IPS DF 19.7 (cell line): ENCODE data around the gene ARFIP1.
"Not testable (repeated sequence)": the region's sequence is repeated elsewhere in the genome, so short reads cannot be mapped to it uniquely, and the experiment has no call there.

Source experiments
- DNase-seq: peaks from one replicate; pipeline ENCODE4 v3.0.0-alpha.2; 2013; ENCODE audit warnings: low read depth, low spot score

The ARFIP1 gene

DNA sequence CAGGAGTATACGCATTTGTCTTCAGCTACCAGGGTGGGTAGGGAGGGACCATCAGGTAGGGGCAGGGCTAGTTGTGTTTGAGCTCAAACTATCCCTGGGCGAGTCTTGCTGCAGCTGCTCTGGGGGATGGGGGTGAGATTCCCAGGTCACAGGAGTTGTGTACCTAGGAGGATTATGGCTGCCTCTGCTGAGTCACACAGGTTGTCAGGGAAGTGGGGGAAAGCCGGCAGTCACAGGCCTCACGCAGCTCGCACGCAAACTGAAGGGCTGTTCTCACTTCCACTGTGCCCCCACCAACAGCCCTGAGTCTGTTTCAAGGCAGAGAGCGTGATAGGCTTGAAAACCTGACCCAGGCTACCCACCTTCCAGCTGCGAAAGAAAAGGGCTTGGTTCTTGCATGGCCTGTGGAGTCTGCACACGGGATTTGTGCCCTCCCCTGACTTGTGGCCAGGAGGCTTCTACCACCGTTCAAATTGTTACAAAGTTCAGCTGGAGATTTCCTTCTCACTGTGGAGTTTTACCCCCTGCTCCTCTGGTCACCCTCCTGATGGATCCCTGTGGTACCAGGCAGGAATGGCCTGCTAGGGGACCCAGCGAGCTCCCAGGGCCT, 63.8 kb downstream of the ARFIP1 start:
- DNase-seq: no peak

DNA sequence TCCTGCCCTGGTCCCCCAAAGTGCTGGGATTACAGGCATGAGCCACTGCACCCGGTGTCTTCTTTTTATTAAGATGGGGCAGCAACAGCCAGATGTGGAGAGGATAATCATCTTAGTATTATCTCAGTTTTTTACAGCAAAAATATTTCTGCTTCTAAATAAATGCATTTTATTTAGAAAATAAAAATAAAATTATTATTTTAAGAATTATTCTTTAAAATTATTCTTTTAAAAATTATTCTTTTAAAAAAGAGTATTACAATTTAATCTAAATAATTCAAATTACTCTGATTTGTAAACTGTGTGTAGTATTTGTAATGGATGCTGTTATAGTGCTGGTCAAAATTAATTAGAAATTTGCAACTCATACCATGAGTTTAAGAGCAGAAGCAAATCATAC, 67.6 kb downstream of the ARFIP1 start:
- no peak for DNase-seq

DNA sequence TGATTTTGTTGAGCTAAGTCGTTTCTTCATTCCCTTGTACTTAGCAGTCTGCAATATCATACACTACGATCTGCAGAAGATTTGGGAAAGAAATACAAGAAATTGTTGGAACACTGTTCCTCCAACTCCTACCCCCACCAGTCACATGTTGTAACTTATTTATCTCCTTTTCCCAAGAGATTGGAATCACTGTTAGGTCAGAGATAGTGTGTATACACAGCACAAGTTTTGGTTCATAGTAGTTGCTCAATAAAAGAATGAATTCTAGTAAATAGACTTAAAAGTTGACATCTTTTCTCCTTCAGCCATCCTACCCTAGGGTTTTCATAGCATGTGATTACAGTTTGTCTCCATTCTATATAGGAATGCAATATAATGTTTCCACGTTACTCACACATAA, 68.8 kb downstream of the ARFIP1 start:
- DNase-seq: no peak

DNA sequence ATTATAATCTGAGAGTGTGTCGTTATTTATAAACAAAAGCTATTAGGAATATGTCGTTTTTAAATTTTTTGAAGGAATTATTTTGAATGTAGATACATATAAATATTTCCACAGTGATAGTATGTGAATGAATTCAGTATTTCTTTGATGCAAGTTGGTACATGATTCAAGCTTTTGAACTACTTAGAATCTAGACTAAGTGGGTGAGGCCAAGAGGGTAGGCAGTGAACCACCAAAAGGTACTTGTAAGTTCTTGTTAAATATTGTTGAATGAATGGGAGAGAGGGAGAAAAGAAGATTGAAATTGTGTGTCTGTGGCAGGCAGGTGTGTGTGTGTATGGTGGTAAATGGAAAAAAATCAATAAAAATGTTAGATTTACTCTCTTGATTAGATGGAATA, 69.6 kb downstream of the ARFIP1 start:
- no peak for DNase-seq

DNA sequence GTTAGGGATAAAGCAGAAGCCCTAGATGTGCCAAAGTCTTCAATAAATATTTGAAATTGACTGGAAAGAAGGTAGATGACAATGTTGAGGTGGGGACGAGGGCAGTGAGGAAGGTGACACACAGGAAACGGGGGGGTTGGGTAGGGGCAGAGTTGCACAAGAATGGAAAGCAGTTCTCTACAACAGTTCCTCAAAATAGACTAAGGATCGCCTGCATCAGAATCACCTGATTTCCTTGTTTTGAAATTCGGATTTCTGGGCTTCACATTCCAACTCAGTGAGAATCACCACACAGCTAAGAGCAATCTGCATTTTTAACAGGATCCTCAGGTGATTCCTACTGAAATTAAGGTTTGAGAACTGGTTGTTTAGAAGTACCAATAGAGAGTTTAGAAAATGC, 70.6 kb downstream of the ARFIP1 start:
- peak; percentile 90 for DNase-seq

DNA sequence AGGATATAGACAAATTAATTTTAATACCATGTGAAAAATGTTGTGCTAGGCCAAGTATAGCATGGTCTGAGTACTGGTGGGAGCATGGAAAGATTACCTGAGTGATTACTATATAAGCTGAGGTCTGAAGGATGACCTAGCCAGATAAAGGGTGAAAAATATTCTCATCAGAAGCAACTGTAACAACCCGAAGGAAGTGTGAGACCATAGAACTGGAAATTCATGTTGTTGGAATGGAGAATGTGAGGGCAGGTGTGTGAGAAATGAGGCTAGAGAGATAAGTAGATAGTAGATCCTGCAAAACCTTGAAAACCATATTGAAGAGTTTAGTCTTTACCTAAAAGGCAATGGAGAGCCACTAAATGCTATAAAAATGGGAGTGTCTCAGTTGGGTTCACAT, 71.5 kb downstream of the ARFIP1 start:
- no peak for DNase-seq

DNA sequence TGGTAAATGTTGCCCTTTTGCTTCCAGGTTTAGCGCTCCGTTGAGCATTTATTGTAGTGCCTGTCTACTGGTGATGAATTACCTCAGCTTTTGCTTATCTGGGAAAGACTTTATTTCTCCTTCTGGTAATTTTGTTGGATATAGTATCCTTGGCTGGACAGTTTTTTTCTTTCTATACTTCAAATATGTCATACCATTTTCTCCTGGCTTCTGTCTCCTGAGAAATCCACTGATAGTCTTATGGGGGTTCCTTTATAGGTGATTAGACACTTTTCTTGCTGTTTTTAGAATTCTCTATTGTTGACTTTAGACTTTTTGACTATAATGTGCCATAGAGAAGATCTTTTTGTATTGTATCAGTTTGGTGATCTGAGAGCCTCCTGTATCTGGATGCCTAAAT, 73.5 kb downstream of the ARFIP1 start:
- no peak for DNase-seq

DNA sequence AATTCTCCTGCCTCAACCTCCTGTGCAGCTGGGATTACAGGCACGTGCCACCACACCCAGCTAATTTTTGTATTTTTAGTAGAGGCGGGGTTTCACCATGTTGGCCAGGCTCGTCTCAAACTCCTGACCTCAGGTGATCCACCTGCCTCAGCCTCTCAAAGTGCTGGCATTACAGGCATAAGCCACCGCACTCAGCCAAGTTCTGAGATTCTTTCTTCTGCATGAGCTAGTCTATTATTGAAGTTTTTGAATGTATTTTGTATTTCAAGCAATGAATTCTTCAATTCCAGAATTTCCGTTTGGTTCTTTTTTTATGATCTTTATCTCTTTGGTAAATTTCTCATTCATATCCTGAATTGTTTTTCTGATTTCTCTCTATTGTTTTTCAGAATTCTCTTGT, 74.3 kb downstream of the ARFIP1 start:
- not testable (repeated sequence) for DNase-seq

DNA sequence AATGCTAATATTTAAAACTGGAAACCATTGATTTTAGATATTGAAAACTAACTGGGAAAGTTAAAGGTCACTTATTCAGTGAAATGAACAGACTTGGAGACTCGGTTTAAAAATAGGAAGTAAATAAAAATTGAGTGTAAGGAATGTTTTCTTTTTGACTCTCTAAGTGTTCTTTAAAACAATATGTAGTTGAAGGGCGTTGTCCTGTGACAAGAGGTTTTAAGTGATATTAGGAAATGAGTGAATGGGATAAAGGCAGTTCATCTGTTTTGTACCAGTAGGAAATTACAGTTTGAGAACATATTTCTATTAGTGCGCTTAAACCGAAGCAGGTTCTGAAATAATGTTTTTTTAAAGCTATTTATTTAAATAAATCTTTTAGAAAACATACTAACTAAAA, 77.2 kb downstream of the ARFIP1 start:
- no peak for DNase-seq

DNA sequence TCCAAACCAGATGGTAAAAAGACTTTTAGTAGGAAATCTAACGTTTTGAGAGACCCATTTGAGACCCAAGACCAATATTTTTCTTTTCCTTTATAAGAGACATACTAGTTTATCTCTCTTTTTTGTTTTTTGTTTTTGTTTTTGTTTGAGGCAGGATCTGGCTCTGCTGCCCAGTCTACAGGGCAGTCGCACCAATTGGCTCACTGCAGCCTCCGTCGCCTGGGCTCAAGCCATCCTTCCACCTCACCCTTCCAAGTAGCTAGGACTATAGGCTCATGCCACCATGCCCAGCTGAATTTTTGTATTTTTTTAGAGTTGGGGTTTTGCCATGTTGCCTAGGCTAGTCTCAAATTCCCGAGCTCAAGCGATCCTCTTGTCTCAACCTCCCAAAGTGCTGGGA, 79.2 kb downstream of the ARFIP1 start:
- DNase-seq: no peak

DNA sequence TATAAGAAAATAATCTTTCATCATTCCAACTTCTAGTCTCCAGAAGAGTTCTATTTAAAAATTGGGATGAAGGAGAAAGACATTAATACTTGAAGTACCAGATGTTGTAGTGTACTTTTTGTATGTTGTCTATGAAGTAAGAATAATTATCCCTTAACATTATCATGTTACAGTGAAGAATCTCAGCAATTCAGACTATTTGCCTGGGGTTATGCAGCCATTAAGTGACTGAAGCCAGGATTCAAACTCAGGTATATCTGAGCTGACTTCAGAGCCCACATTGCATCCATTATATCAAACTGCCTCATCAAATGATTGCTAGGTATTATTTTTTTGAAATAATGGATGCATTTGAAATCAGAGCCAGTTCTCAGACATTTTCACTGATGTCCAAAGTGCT, 80.3 kb downstream of the ARFIP1 start:
- DNase-seq: peak; percentile 20

DNA sequence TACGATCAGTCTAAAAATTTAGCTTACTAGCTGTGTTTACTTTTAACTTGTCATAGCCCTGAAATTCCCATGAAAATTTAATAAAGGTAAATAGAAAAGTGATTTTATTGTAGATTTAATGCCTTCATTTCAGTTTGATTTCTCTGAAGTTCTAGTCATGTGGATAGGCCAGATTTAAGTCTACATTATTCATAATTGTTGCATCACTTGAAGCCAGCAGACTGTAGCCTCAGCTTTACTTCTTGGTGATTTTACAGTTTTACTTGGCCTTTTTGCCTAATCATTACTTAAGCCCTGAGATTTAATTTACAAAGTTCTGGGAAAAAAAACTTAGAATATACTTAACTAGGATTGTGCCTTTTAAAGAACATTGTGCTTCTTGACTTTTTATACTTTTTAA, 82.9 kb downstream of the ARFIP1 start:
- no peak for DNase-seq

DNA sequence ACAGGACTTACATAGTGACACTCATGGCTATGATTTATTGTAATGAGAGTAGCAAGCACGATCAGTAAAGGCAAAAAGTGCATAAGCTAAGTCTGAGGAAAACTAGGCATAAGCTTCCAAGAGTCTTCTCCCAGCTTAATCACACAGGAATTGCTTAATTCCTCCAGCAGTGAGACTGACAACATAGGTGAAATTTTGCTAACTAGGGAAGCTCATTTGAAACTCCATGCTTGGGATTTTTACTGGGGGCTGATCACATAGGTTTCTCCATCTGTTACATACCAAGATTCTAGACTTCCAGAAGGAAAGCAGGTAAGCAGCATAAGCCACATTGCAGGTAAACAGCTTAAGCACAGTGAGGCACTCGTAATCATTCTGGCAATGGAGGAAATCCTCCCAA, 84.6 kb downstream of the ARFIP1 start:
- DNase-seq: no peak

DNA sequence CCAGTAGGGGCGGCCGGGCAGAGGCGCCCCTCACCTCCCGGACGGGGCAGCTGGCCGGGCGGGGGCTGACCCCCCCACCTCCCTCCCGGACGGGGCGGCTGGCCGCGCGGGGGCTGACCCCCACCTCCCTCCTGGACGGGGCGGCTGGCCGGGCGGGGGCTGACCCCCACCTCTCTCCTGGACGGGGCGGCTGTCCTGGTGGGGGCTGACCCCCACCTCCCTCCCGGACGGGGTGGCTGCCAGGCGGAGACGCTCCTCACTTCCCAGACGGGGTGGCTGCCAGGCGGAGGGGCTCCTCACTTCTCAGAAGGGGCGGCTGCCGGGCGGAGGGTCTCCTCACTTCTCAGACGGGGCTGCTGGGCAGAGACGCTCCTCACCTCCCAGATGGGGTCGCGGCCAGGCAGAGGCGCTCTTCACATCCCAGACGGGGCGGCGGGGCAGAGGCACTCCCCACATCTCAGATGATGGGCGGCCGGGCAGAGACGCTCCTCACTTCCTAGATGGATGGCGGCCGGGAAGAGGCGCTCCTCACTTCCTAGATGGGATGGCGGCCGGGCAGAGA, 86.8 kb downstream of the ARFIP1 start:
- DNase-seq: not testable (repeated sequence)

DNA sequence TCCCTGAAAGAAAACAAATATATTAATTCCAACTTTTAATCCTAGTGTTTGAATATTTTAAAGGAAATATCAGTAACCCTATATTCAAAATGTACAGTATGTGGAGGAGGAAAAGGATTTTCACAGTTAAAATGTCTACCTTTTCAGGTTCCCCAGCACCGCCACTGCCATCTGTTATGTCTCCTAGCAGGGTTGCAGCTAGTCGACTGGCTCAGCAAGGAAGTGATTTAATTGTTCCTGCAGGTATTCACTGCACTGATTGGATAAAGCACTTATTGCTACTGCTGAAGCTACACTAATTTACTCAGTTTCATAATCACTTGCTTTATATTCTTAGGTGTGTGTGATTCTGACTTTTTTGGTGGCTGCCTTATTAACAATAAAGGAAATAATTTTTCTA, 90.9 kb downstream of the ARFIP1 start:
- no peak for DNase-seq

DNA sequence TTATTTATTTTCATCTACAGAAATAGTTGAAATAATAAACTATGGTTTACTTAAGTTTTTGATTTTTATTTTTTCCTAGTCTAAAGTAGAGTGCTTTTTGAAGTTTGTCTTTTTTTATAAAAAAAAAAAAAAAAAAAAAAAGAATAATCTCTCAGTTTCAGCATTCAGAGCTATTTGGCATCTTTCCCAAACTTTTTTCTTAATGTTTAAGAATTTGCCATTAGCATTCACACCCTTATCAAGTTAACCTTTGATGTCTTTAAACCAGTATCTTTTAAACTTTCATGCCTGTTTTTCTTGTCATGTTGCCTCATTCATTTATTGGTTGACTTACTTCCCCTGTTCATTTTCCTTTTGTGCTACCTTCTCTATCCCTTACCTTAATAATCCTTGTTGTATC, 95.5 kb downstream of the ARFIP1 start:
- DNase-seq: no peak

DNA sequence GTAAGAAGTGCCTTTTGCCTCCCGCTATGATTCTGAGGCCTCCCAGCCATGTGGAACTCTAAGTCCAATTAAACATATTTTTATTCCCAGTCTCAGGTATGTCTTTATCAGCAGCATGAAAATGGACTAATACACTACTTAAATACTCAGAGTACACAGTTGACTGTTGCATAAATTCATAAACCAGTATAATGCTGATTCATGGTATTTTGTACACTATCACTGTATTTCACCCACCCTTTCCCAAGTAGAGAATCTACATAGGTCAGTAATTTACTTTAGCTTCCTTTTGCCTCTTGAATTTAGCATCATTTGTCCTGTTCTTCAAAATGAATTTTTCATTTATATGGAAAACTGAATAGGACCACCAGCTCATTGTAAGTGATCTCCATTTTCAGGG, 98.1 kb downstream of the ARFIP1 start:
- DNase-seq: no peak

DNA sequence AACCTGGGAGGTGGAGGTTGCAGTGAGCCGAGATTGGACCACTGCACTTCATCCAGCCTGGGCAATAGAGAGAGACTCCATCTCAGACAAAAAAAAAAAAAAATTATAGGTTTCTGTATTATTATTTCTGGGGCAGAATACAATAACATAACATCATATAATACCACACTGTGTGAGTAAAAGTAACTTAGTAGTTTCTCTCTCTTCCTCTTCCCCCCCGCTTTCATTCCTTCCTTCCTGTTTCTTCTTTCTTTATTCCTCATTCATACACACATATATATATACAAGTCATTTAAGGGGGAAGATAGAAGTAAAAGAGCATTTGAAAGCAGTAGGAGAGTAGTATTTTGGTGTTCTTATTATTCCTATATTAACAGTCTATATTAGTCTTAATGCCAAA, 100.5 kb downstream of the ARFIP1 start:
- DNase-seq: no peak

DNA sequence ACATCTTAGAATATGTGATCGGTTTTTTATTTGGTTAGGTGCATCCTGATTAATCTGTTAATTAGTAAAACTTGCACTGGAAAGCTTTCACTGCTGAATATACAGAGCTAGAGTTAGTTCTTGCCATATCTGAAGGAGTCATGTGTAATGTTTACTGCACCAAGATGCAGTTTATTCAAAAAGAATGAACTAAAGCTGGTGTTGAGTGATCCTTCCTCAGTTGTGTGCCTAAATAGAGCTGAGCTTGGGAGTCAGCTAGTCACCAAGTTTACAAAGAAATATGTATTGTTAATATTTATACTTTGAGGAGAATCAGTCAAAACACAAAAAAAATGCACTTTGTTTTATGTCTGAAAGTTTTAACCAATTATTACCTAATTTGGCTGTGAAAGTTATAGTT, 102.2 kb downstream of the ARFIP1 start:
- DNase-seq: no peak

DNA sequence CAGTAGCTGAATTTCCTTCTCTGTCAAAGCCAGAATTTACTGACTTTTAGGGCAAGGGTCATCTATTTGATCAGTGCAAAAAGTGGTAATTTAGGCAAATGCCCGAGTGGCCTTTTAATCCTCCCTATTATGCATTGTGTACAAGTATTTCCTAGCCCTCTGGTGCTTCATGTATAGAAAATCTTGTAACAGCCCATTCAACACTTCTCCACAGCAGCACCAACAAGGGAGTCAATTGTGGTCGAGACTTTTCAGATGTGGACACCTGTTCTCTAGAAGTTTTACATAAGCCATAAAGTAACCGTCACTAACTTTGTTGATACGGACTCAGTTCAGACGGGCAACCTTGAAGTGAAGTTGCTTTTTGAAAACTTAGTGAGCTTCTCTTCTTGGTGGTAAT, 105.4 kb downstream of the ARFIP1 start:
- DNase-seq: no peak

DNA sequence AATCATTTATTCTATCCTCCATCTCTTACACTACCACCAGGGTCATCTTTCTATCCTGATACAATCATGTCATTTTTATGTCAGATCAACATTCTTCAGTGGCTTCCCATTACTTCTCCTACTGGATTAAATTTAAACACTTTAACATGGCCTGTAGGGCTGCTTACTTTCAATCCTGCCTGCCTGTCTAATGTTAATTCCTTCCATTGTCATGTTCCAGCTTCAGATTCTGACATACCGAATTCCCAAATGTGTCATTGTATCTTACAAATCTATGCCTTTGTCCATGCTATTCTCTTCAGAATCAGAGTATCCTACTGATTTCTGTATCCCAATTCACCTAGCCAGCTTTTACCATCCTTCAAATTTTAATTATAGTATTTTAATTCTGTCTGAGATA, 106.4 kb downstream of the ARFIP1 start:
- no peak for DNase-seq

DNA sequence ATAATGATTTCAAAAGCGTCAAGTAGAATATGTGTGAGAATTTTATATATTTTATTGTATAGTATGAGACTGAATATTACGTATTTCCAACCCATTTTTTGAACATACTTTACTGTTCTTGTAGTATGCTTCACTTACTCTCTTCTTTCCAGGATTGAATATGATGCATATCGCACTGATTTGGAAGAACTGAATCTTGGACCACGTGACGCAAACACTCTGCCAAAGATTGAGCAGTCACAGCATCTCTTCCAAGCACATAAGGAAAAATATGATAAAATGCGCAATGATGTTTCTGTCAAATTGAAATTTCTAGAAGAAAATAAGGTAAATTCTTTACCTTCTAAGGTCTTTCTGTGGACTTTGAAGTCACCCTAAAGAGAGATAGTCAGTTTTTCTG, 108.2 kb downstream of the ARFIP1 start:
- no peak for DNase-seq

DNA sequence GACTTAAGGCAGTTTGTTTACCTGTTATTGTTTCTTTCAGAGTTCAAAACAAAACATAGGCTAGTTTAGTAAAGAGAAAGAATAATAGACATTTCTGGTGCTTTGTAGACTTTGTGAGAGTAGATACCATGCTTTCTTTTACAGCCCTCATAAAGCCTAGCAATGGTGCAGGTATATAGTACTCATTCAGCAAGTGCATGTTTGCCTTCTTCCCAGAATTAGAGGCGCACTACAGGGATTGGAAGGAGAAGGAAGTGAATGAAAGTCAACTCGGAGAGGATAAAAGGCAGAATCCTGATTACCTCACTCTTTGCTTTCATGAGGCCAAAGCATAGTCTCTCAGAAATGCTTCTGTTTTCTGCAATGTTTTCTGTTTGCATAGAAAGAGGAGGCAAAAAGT, 113.2 kb downstream of the ARFIP1 start:
- no peak for DNase-seq

DNA sequence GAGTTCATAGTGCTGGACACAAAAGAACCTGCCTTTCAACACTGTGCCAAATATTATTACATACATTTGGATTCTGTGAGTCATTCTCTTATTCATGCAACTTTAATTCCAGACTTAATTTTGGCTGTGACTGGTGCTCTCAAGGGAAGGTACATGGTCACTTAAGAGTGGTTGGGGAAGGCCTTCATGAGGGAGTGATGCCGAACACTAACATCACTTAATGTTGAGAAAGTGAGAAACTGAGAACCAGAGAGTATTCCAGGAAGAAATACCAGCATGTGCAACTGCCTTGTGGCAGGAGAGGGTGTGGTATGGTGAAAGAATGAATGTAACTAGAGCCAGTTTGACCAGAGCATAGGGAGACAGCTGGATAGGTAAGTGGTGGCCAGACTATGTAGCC, 114.9 kb downstream of the ARFIP1 start:
- no peak for DNase-seq
